Kidney (tissue), 14 donors: ENCODE results near the gene MEGF11. TPM values are rescaled to one million over a fixed set of nuclear protein-coding genes. Genes with fewer than 3 reads are reported as not detected.

Source experiments
- DNase-seq, 5 donors: peaks; one replicate each; pipeline ENCODE4 v3.0.0-alpha.2; 2013 to 2020
- FAIRE-seq: peaks from 2 replicates; lab custom pipeline; 2012; peaks lifted over from hg19 to GRCh38; lab: Jason Lieb, UNC
- H3K27ac ChIP-seq, 2 donors: one replicate each; pipeline ENCODE4 v1.7.0; 2013; ENCODE audit warnings: low read depth in 2 of 2, low read length in 2 of 2, inconsistent platforms in 1 of 2
- H3K27me3 ChIP-seq: one replicate; pipeline ENCODE4 v1.7.1; 2013; ENCODE audit warnings: low read length, inconsistent platforms; ENCODE audit not compliant: control insufficient read depth, insufficient read depth
- H3K36me3 ChIP-seq, 3 donors: one replicate each; pipeline versions ENCODE4 v1.7.0 to v1.7.1; 2013; ENCODE audit warnings: low read length in 3 of 3, control low read depth in 1 of 3, inconsistent platforms in 1 of 3; ENCODE audit not compliant: insufficient read depth in 3 of 3, control insufficient read depth in 2 of 3
- H3K4me1 ChIP-seq, 3 donors: one replicate each; pipeline versions ENCODE4 v1.7.0 to v1.7.1; 2013; ENCODE audit warnings: low read length in 3 of 3, inconsistent platforms in 1 of 3, low read depth in 1 of 3; ENCODE audit not compliant: control insufficient read depth in 2 of 3, insufficient read depth in 2 of 3
- H3K4me3 ChIP-seq, 3 donors: one replicate each; pipeline versions ENCODE4 v1.7.0 to v1.8.1; 2013; ENCODE audit warnings: low read length in 3 of 3, control low read depth in 1 of 3, inconsistent platforms in 1 of 3
- H3K9ac ChIP-seq, 3 donors: one replicate each; pipeline versions ENCODE4 v1.7.0 to v1.7.1; 2013; ENCODE audit warnings: low read length in 3 of 3, control low read depth in 1 of 3, inconsistent platforms in 1 of 3
- H3K9me3 ChIP-seq, 3 donors: one replicate each; pipeline versions ENCODE4 v1.7.0 to v1.7.1; 2013; ENCODE audit warnings: low read length in 3 of 3, control low read depth in 1 of 3, inconsistent platforms in 1 of 3; ENCODE audit not compliant: control insufficient read depth in 2 of 3, insufficient read depth in 1 of 3
- intact Hi-C: fragments of 100-400 bp; cut with DNase I; formaldehyde crosslinking; loops from one replicate; pipeline ENCODE4 v1.11.1; 2022
- polyA plus RNA-seq: library from polyadenylated mRNA; stranded (reverse); fragments of 350-450 nt; fragmentation: Illumina TruSeq; extraction: RNeasy Lipid Tissue Mini Kit (QIAGEN cat#74804); gene quantifications from one replicate; pipeline ENCODE4 v1.2.3, GENCODE V29; 2014; ENCODE audit warnings: low read depth, low replicate concordance; ENCODE audit not compliant: insufficient read depth
- total RNA-seq: library from RNA; stranded (reverse); fragmentation: NEBNext Ultra II Directional; extraction: Animal tissue kit (Norgen Biotek cat#: 25700); gene quantifications from one replicate; pipeline ENCODE4 v1.2.1, GENCODE V29; 2021
- TF ChIP-seq, protein P1 (sequence below): IDR thresholded peaks from 3 replicates; pipeline ENCODE4 v1.5.1; 2012; ENCODE audit warnings: mild to moderate bottlenecking, moderate library complexity, borderline replicate concordance; ENCODE audit not compliant: insufficient read depth; ENCODE audit errors: extremely low read depth
- donor health status: control.
- donor health status: control.
- donor health status: control.
- donor health status: control.
- donor health status: control.
- donor health status: DM: yes; HTN: yes; CAD: no.
- donor health status: Normal renal cell carcinoma (clear cell type).

Gene MEGF11
- total and polyA plus RNA-seq, 2 donors from 2014 or later = 10.4 to 41.8 TPM

DNA sequence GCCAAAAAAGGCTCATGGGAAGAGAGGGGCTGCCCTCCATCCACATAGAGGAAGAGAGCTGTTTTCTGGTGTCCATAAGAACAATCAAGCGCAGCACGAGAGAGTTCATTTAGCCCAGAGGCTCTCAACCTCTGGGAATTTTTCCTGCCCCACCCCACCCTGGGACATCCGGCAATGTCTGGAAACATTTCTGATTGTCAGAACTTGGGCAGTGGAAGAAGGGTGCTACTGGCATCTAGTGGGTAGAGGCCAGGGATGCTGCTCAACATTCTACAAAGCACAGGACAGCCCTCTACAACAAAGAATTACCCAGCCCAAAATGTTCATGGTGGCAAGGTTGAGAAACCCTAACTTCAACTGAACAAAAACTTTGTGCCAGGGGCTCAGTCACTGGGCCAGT, 291.4 kb downstream of the MEGF11 start:
- Histone ChIP-seq H3K27me3 (no peaks in the 10 kb centered on the region), H3K36me3 (no peaks in the 10 kb centered on the region), H3K4me3 (no peak overlapping the region), H3K4me1 (no peaks in the 10 kb centered on the region), H3K9me3 (no peaks in the 10 kb centered on the region), H3K9ac (no peak overlapping the region), H3K27ac (no peak overlapping the region)
- TF ChIP-seq, protein P1, sequence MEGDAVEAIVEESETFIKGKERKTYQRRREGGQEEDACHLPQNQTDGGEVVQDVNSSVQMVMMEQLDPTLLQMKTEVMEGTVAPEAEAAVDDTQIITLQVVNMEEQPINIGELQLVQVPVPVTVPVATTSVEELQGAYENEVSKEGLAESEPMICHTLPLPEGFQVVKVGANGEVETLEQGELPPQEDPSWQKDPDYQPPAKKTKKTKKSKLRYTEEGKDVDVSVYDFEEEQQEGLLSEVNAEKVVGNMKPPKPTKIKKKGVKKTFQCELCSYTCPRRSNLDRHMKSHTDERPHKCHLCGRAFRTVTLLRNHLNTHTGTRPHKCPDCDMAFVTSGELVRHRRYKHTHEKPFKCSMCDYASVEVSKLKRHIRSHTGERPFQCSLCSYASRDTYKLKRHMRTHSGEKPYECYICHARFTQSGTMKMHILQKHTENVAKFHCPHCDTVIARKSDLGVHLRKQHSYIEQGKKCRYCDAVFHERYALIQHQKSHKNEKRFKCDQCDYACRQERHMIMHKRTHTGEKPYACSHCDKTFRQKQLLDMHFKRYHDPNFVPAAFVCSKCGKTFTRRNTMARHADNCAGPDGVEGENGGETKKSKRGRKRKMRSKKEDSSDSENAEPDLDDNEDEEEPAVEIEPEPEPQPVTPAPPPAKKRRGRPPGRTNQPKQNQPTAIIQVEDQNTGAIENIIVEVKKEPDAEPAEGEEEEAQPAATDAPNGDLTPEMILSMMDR = no peak
- intact Hi-C loops = no loop called here
- FAIRE-seq (no peak), DNase-seq (no peak)

DNA sequence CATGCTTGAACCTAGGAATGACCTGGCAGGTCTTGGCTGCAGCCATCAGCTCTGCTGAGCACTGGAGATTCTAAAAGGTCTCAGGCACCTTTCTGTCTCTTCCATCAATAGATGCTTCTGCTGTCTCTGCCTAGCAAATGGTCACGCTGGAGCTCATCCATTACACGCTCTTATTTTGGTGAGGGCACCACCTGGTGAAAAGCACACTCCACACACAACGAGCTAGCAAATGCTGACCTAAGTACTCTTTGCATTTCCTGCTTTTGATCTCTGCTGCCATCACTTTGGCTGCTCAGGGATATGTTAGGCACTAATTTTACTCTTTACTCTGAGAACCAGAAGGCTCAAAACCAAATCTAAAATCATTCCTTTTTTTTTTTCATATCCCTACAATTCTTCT, 293.0 kb downstream of the MEGF11 start:
- DNase-seq (no peak), FAIRE-seq (no peak)

DNA sequence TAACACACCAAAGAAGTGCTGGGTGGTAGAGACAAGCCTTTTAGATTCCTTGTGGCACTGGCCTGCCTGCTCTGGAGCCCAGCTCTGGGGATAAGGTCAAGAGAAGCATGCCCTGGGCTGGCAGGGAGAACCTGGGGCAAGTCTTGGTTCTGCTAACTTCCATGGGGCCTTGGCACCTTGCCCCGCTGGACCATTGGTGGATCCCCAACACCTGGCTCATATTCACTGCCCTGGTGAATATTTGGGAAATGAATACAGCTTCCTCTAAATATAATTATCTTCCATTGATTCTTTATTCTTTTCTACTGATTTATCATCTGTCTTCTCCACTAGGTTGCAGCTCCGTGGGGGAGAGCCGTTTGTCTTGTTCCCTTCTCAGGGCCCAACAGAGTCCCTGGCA, 294.7 kb downstream of the MEGF11 start:
- Histone ChIP-seq H3K27me3 (no peaks in the 10 kb centered on the region), H3K9ac (no peak overlapping the region), H3K27ac (no peak overlapping the region), H3K36me3 (no peaks in the 10 kb centered on the region), H3K4me3 (no peak overlapping the region), H3K4me1 (no peaks in the 10 kb centered on the region), H3K9me3 (no peaks in the 10 kb centered on the region)
- TF ChIP-seq, protein P1 = no peak
- no peak for FAIRE-seq
- DNase-seq = no peak
- intact Hi-C loops = no loop called here

More for the DNA sequence above, 293.0 kb downstream of the MEGF11 start:
- Histone ChIP-seq H3K27ac (no peak overlapping the region), H3K4me1 (no peaks in the 10 kb centered on the region), H3K9me3 (no peaks in the 10 kb centered on the region), H3K36me3 (no peaks in the 10 kb centered on the region), H3K9ac (no peak overlapping the region), H3K4me3 (no peak overlapping the region), H3K27me3 (no peaks in the 10 kb centered on the region)
- intact Hi-C loops = no loop called here
- TF ChIP-seq, protein P1 = no peak

DNA sequence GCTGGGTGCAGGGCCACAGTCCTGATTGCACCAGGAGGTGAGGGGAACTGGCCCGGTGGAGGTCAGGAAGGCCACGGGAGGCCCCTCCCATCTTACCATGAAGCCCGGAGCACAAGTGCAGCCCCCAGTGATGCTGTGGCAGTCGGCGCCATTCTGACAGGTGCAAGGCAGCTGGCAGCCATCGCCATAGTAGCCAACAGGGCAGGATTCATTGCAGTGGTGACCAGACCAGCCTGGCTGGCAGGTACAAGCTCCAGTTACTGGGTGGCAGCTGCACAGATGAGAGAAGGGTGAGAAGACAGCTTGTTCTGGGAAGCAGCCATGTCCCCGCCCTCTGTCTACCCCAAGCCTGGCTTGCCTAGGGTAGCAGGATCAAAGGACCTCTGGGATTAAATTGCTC, 296.1 kb downstream of the MEGF11 start:
- H3K27ac ChIP-seq = no peak overlapping the region
- no peak overlapping the region for H3K4me3 ChIP-seq
- no peak for FAIRE-seq
- no peaks in the 10 kb centered on the region for H3K27me3 ChIP-seq
- H3K36me3 ChIP-seq = no peaks in the 10 kb centered on the region
- intact Hi-C loops = no loop called here
- no peak for DNase-seq
- H3K9ac ChIP-seq = no peak overlapping the region
- TF ChIP-seq, protein P1 = no peak
- no peaks in the 10 kb centered on the region for H3K4me1 ChIP-seq
- no peaks in the 10 kb centered on the region for H3K9me3 ChIP-seq
